GM23338 (cell line): ENCODE results near the gene ARRDC1. TPM values are rescaled to one million over a fixed set of nuclear protein-coding genes. Genes with fewer than 3 reads are reported as not detected.
A peak's percentile ranks its signal among the peaks of the same experiment; 100 is the strongest.

Experiments
- ATAC-seq: fragments of 200-7000 bp; cut with Tn5 transposase; 3 replicates; pipeline ENCODE4 v1.9.1; 2020
- DNase-seq: peaks from one replicate; pipeline ENCODE4 v3.0.0-alpha.2; 2015; ENCODE audit warnings: low spot score
- H2AFZ ChIP-seq: fragments of 200-600 bp; sonication (generic); 2 replicates; pipeline ENCODE4 v1.8.0; 2016; ENCODE audit warnings: antibody characterized with exemption, mild to moderate bottlenecking, moderate library complexity
- H3F3A ChIP-seq: fragments of 200-600 bp; sonication (generic); replicated peaks from 2 replicates; pipeline ENCODE4 v1.8.0; 2017; ENCODE audit warnings: antibody characterized with exemption, mixed run types, low read depth
- H3K27ac ChIP-seq: fragments of 200-600 bp; sonication (generic); 2 replicates; pipeline ENCODE4 v1.6.1; 2016; ENCODE audit warnings: low read depth
- H3K27me3 ChIP-seq: fragments of 200-600 bp; sonication (generic); 2 replicates; pipeline ENCODE4 v1.8.0; 2016; ENCODE audit warnings: mild to moderate bottlenecking, mixed run types, moderate library complexity; ENCODE audit not compliant: insufficient read depth
- H3K36me3 ChIP-seq: fragments of 200-600 bp; sonication (generic); 2 replicates; pipeline ENCODE4 v1.8.0; 2016; ENCODE audit warnings: mild to moderate bottlenecking; ENCODE audit not compliant: insufficient read depth
- H3K4me1 ChIP-seq: fragments of 200-600 bp; sonication (generic); 2 replicates; pipeline ENCODE4 v1.8.0; 2016; ENCODE audit warnings: mild to moderate bottlenecking, moderate library complexity; ENCODE audit not compliant: insufficient read depth
- H3K4me2 ChIP-seq: fragments of 200-600 bp; sonication (generic); 2 replicates; pipeline ENCODE4 v1.7.1; 2017; ENCODE audit warnings: mixed run types
- H3K4me3 ChIP-seq: fragments of 200-600 bp; sonication (generic); 2 replicates; pipeline ENCODE4 v1.6.1; 2016; ENCODE audit warnings: mixed run types
- H3K79me2 ChIP-seq: fragments of 200-600 bp; sonication (generic); replicated peaks from 2 replicates; pipeline ENCODE4 v1.8.0; 2017; ENCODE audit warnings: mild to moderate bottlenecking; ENCODE audit not compliant: insufficient read depth
- H3K9me2 ChIP-seq: fragments of 200-600 bp; sonication (generic); 2 replicates; pipeline ENCODE4 v1.8.0; 2017; ENCODE audit not compliant: insufficient read depth
- H4K20me1 ChIP-seq: fragments of 200-600 bp; sonication (generic); replicated peaks from 2 replicates; pipeline ENCODE4 v1.8.0; 2017; ENCODE audit warnings: mild to moderate bottlenecking; ENCODE audit not compliant: insufficient read depth
- H3K27ac Mint-ChIP-seq: 2 replicates; pipeline ENCODE4 v1.8.0; 2020; ENCODE audit warnings: inconsistent platforms, mild to moderate bottlenecking, moderate library complexity, mixed read lengths
- H3K27me3 Mint-ChIP-seq: 3 replicates; pipeline ENCODE4 v1.8.0; 2022; ENCODE audit warnings: low read depth, mild to moderate bottlenecking, moderate library complexity, mixed read lengths, inconsistent platforms; ENCODE audit not compliant: insufficient read depth, poor library complexity
- H3K36me3 Mint-ChIP-seq: 3 replicates; pipeline ENCODE4 v1.8.0; 2021; ENCODE audit warnings: low read depth, mild to moderate bottlenecking, inconsistent platforms, moderate library complexity, mixed read lengths
- H3K4me1 Mint-ChIP-seq: 3 replicates; pipeline ENCODE4 v1.8.0; 2020; ENCODE audit warnings: mild to moderate bottlenecking, inconsistent platforms, mixed read lengths
- H3K4me3 Mint-ChIP-seq: 3 replicates; pipeline ENCODE4 v1.8.0; 2021; ENCODE audit warnings: moderate library complexity, mild to moderate bottlenecking, inconsistent platforms, mixed read lengths
- H3K9me3 Mint-ChIP-seq: 3 replicates; pipeline ENCODE4 v1.8.0; 2020; ENCODE audit warnings: moderate library complexity, mild to moderate bottlenecking, inconsistent platforms, mixed read lengths
- CREB1 ChIP-seq: fragments of 250-450 bp; sonication (Bioruptor Pico); IDR thresholded peaks from 2 replicates; pipeline ENCODE4 v1.5.0; 2020; ENCODE audit warnings: low read depth, mild to moderate bottlenecking, moderate library complexity
- NANOG ChIP-seq: IDR thresholded peaks from 2 replicates; pipeline ENCODE4 v1.6.1; 2016; ENCODE audit warnings: antibody characterized with exemption, borderline replicate concordance
- polyA plus RNA-seq: library from polyadenylated mRNA; unstranded; fragments of >200 nt; fragmentation: Nextera tagmentation; extraction: Ambion mirVana; gene quantifications from 2 replicates; pipeline ENCODE4 v1.2.1, GENCODE V29; 2016
- small RNA-seq: library from RNA; depleted of rRNA; stranded (forward); fragments of <200 nt; gene quantifications from one replicate; pipeline ENCODE3, GENCODE V24; 2014; ENCODE audit warnings: low replicate concordance
- total RNA-seq: library from RNA; depleted of rRNA; stranded (reverse); fragments of >200 nt; shearing (Covaris generic); gene quantifications from 2 replicates; pipeline ENCODE4 v1.2.3, GENCODE V29; 2014; rRNA removed

The ARRDC1 gene
- total and polyA plus RNA-seq, 2 experiments from 2014 or later: 36.6 to 63.8 TPM

DNA sequence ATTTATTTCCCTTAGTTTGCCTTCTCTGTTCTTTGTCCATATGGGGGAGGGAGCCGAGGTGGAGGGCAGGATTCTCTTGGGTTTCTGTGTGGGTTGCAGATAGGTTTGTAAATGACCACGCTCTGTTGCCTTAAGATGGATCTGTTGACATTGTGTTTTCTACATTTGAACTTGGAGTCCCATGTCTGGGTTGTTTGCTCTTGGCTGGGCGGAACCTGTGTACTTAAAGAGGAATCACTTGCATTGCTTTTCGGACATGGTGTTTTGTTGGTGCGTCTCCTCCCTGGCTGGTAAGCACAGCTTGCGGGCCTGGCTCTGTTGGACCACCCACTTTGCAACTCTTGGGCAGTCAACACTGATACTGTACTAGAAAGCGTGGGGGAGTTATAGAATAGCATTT, 59.2 kb downstream of the ARRDC1 start:
- Histone ChIP-seq H3K79me2 (peaks cover 90% of the 10 kb centered on the region), H2AFZ (no peak overlapping the region), H3K27ac (peak overlapping the region; percentile 95), H3K4me2 (peak overlapping the region; percentile 69; the same call in 1 of the 2 replicates), H3F3A (peaks cover 11% of the 10 kb centered on the region), H3K36me3 (no peaks in the 10 kb centered on the region; the same call in 1 of the 2 replicates), H3K4me1 (peaks cover 55% of the 10 kb centered on the region), H4K20me1 (no peaks in the 10 kb centered on the region), H3K27me3 (no peaks in the 10 kb centered on the region), H3K4me3 (peak overlapping the region; percentile 18; the same call in 1 of the 2 replicates), H3K9me2 (no peaks in the 10 kb centered on the region)
- Mint-ChIP-seq H3K4me1 (peaks cover 64% of the 10 kb centered on the region), H3K36me3 (peaks cover 25% of the 10 kb centered on the region), H3K27ac (peak overlapping the region; percentile 91), H3K27me3 (peaks cover 9% of the 10 kb centered on the region), H3K4me3 (peak overlapping the region; percentile 20), H3K9me3 (no peaks in the 10 kb centered on the region)
- peak; percentile 60 for DNase-seq
- TF ChIP-seq CREB1 (CRISPR knock-in tag) (no peak), NANOG (0 out of 2 replicates have a peak, but pooled peaks have one; percentile 2)
- peak; percentile 15 for ATAC-seq

Small RNAs within 50 kb of the gene (small RNA-seq; reads per million reads assigned to genes)
- gene RF00017: not detected

Other genes with a start within 250 kb of the ARRDC1 start
- 3.6 and 4.4 TPM in 2 replicates for gene EXD3, start 182.5 kb upstream of the ARRDC1 start, total RNA-seq
- gene EXD3, start 182.5 kb upstream of the ARRDC1 start, polyA plus RNA-seq: 9.7 and 9.9 TPM in 2 replicates
- 0.59 and 0.62 TPM in 2 replicates for gene NOXA1, start 182.3 kb upstream of the ARRDC1 start, total RNA-seq
- gene NOXA1, start 182.3 kb upstream of the ARRDC1 start, polyA plus RNA-seq: 0.68 and 1.4 TPM in 2 replicates
- 0.42 and 1.6 TPM in 2 replicates for gene ENTPD8, start 164.3 kb upstream of the ARRDC1 start, total RNA-seq
- gene ENTPD8, start 164.3 kb upstream of the ARRDC1 start, polyA plus RNA-seq: 0.89 and 1.1 TPM in 2 replicates
- gene NSMF, start 146.4 kb upstream of the ARRDC1 start, total RNA-seq: 87.0 and 103 TPM in 2 replicates
- gene NSMF, start 146.4 kb upstream of the ARRDC1 start, polyA plus RNA-seq: 20.3 and 22.3 TPM in 2 replicates
- 0.39 and 0.80 TPM in 2 replicates for gene PNPLA7, start 55.3 kb upstream of the ARRDC1 start, total RNA-seq
- 0.28 and 0.45 TPM in 2 replicates for gene PNPLA7, start 55.3 kb upstream of the ARRDC1 start, polyA plus RNA-seq
- 32.6 and 32.8 TPM in 2 replicates for gene MRPL41, start 53.8 kb upstream of the ARRDC1 start, total RNA-seq
- gene MRPL41, start 53.8 kb upstream of the ARRDC1 start, polyA plus RNA-seq: 146 and 165 TPM in 2 replicates
- 53.7 and 68.8 TPM in 2 replicates for gene DPH7, start 26.8 kb upstream of the ARRDC1 start, total RNA-seq
- 44.5 and 48.8 TPM in 2 replicates for gene DPH7, start 26.8 kb upstream of the ARRDC1 start, polyA plus RNA-seq
- 50.3 and 58.5 TPM in 2 replicates for gene ZMYND19, start 15.2 kb upstream of the ARRDC1 start, total RNA-seq
- gene ZMYND19, start 15.2 kb upstream of the ARRDC1 start, polyA plus RNA-seq: 25.8 and 41.7 TPM in 2 replicates
- 160 and 177 TPM in 2 replicates for gene EHMT1, start 13.3 kb downstream of the ARRDC1 start, total RNA-seq
- gene EHMT1, start 13.3 kb downstream of the ARRDC1 start, polyA plus RNA-seq: 162 and 166 TPM in 2 replicates